GM12801 (cell line): ENCODE results near the gene HARBI1.

ENCODE experiments used
- TF ChIP-seq, protein P1 (sequence below): IDR thresholded peaks from one replicate; pipeline ENCODE4 v1.5.1; 2011; ENCODE audit warnings: control low read depth; ENCODE audit not compliant: insufficient read length; ENCODE audit errors: extremely low read depth

The HARBI1 gene

DNA sequence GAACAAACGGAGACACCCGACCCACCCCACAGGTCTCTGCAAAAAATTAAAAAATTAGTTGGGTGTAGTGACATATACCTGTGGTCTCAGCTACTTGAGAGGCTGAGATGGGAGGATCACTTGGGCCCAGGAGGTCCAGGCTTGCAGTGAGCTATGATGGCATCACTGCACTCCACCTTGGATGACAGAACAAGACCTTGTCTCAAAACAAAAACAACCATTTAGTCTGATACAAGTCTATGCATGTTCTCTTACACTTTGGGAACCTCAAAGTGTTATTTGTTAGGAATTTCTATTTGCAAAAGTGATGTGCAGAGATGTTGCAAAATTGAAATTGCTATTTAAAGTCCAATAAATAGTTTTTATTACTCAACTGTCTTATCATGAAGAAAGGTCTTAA, 14.6 kb upstream of the HARBI1 start:
- TF ChIP-seq, protein P1, sequence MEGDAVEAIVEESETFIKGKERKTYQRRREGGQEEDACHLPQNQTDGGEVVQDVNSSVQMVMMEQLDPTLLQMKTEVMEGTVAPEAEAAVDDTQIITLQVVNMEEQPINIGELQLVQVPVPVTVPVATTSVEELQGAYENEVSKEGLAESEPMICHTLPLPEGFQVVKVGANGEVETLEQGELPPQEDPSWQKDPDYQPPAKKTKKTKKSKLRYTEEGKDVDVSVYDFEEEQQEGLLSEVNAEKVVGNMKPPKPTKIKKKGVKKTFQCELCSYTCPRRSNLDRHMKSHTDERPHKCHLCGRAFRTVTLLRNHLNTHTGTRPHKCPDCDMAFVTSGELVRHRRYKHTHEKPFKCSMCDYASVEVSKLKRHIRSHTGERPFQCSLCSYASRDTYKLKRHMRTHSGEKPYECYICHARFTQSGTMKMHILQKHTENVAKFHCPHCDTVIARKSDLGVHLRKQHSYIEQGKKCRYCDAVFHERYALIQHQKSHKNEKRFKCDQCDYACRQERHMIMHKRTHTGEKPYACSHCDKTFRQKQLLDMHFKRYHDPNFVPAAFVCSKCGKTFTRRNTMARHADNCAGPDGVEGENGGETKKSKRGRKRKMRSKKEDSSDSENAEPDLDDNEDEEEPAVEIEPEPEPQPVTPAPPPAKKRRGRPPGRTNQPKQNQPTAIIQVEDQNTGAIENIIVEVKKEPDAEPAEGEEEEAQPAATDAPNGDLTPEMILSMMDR, result no peak

DNA sequence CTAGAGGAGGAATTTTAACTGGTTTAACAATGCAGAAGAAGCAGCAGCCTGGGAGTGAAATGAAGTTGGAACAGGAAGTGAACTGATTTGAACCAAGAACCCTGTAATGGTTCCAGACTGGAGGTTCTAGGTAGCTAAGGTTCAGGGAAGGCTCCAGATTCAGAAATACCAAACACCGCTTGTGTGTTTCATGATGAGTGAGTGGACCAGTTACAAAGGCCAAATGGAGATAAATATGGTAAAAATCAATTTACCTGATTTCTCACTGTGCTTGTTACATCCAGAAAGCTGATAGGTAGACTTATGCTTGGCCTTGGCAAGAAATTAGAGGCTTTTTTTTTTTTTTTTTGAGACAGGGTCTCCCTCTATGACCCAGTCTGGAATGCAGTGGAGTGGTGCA, 13.2 kb upstream of the HARBI1 start:
- TF ChIP-seq, protein P1, result no peak

DNA sequence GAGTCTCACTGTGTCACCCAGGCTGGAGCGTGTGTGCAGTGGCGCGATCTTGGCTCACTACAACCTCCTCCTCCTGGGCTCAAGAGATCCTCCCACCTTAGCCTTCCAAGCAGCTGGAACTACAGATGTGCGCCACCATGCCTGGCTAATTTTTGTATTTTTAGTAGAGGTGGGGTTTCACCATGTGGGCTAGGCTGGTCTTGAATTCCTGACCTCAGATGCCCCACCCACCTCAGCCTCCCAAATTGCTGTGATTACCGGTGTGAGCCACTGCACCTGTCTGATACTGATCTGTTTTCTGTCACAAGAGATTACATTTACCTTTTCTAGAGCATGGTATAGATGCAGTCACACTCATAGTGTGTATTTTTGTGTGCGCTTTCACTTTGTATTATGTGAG, 11.9 kb upstream of the HARBI1 start:
- TF ChIP-seq, protein P1, result no peak

DNA sequence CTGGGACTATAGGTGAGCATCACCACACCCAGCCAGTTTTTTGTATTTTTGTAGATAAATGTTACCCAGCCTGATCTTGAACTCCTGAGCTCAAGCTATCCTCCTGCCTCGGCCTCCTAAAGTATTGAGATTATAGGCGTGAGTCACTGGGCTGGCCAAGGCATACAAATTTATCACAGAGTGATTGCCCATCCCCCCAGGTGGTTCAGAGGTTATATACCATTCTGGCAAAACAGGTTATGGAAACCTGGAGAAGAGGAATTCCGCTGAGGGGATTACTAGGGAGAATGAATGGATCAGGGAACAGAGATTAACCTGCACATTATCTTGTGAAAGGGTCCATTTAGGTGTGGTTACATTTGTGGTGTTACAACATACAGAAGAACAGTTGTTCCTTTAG, 8.4 kb upstream of the HARBI1 start:
- TF ChIP-seq, protein P1, result no peak

DNA sequence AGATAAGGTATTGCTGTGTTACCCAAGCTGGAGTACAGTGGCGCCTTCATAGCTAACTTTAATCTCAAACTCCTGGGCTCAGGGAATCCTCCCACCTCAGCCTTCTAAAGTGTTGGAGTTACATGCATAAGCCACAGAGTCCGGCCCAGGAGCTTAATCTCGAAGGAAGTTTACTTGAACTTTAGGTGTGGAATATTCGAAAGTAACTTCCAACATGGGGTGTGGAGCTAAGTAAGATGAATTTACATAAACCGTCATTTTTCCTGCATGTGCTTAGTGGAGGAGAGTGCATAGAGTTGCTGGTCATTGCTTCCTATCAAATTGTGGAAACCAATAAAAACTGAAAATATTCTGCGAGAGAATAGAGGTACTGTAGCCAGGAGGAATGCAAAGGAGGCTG, 1.8 kb upstream of the HARBI1 start:
- TF ChIP-seq, protein P1, result no peak

DNA sequence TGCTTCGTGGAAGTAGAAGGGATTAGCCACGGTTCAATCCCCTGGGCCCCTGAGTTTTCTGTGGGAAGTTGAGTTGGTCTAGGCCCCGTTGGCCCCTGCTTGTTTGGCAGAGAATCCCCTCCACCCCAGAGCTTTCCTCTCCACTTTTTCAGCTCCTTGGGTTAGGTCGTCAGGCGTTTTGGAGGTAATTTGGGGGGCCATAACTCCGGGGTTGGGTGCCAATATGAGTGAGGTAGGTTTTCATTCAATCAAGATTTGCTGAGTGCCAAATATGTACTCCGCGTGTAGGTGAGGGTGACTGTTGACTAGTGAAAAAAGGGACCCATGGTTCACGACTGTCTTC, 916 bp upstream of the HARBI1 start:
- TF ChIP-seq, protein P1, result no peak

DNA sequence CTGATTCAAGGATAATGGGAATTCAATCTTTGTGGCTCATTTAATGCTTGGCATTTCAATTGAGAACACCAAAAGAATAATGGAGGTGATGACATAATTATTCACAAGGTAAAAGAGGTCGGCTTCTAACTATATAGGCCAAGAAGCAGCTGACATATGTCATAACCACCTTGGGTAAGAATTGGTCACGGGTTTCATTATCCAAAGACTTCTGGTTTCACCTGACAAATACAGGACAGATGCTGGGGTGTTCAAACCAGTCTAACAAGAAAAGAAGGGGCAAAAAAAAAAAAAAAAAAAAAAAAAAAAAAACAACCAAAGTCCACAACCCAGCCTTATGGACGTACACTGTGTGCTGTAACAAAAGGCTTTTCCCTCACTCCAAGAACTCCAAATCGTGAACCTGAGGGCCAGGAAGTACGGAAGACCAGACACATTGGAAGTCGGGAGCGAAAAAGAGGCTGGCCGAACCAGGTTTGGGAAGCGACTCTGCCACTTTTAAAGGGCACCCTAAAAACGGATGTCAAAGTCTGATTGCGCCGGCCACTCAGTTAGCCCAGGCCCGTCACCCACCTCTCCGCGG, 385 bp downstream of the HARBI1 start:
- TF ChIP-seq, protein P1, result no peak

DNA sequence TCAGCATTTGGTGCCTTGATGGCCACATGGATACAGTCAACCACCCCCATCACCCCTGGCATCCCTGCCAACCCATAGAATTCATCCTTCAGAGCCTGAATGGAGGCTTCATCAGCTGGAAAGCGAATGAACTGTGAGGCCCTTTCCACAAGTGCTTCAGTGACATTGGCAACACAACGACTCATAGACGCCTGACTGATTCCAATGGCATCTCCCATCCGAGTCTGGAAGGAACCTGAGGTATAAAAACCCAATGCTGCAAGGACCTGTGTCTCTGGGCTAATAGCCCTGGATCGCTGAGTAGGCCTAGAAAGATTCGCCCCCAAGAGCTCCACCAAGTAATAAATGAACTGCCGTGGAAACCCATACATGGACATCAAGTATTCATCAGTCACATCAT, 1.3 kb downstream of the HARBI1 start:
- TF ChIP-seq, protein P1, result no peak
